Gastrocnemius medialis (tissue), 4 donors: ENCODE measurements around the gene GMPR.

Experiments used
- POLR2A ChIP-seq, 2 donors: fragments of 450-650 bp; IDR thresholded peaks; one replicate each; pipeline ENCODE4 v1.6.1; 2017; ENCODE audit warnings: antibody characterized with exemption in 2 of 2, mild to moderate bottlenecking in 2 of 2, moderate library complexity in 2 of 2
- TF ChIP-seq, protein P1 (sequence below), 5 experiments: fragments of 450-650 bp in 3 of 5; fragments of 200-600 bp in 2 of 5; sonication (generic) in 2 of 5; IDR thresholded peaks in 4 of 5; conservative IDR thresholded peaks in 1 of 5; 1 replicate in 4 of 5; 2 replicates in 1 of 5; pipeline ENCODE4 v1.5.1; 2016 to 2019; ENCODE audit warnings: antibody characterized with exemption in 5 of 5, mild to moderate bottlenecking in 3 of 5, moderate library complexity in 3 of 5

GRCh38 chr6:16244446-16244845, 6.1 kb downstream of the GMPR start:
- no peak for TF ChIP-seq POLR2A (IDR thresholded peaks at IDR 0.05)
- TF ChIP-seq, protein P1, sequence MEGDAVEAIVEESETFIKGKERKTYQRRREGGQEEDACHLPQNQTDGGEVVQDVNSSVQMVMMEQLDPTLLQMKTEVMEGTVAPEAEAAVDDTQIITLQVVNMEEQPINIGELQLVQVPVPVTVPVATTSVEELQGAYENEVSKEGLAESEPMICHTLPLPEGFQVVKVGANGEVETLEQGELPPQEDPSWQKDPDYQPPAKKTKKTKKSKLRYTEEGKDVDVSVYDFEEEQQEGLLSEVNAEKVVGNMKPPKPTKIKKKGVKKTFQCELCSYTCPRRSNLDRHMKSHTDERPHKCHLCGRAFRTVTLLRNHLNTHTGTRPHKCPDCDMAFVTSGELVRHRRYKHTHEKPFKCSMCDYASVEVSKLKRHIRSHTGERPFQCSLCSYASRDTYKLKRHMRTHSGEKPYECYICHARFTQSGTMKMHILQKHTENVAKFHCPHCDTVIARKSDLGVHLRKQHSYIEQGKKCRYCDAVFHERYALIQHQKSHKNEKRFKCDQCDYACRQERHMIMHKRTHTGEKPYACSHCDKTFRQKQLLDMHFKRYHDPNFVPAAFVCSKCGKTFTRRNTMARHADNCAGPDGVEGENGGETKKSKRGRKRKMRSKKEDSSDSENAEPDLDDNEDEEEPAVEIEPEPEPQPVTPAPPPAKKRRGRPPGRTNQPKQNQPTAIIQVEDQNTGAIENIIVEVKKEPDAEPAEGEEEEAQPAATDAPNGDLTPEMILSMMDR (IDR thresholded peaks at IDR 0.05 in 4 of 5, conservative IDR thresholded peaks at IDR 0.05 in 1 of 5): no peak
